ENCODE data around the gene RNF4. TPM values are rescaled to one million over a fixed set of nuclear protein-coding genes. Genes with fewer than 3 reads are reported as not detected.
"Not testable (repeated sequence)": the region's sequence is repeated elsewhere in the genome, so short reads cannot be mapped to it uniquely, and the experiment has no call there.

Gene RNF4, protein sequence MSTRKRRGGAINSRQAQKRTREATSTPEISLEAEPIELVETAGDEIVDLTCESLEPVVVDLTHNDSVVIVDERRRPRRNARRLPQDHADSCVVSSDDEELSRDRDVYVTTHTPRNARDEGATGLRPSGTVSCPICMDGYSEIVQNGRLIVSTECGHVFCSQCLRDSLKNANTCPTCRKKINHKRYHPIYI
- 10 to 100 TPM; 55.4 to 63.2 (median 59.9) TPM for polyA plus RNA-seq (ENCODE audit: insufficient read depth in 1 of 5, insufficient read length in 5 of 5, low replicate concordance in 1 of 5)
- long read RNA-seq, donor 1, partial matches to known transcripts, result 5 of 5 reads
- long read RNA-seq, donor 1, other reads (novel, unspliced or antisense), result 0 of 5 reads
- long read RNA-seq, donor 2, partial matches to known transcripts, result 5 of 17 reads
- long read RNA-seq, donor 2, other reads (novel, unspliced or antisense), result 11 of 17 reads
- long read RNA-seq, donor 3, partial matches to known transcripts, result 0 of 12 reads
- long read RNA-seq, donor 3, other reads (novel, unspliced or antisense), result 10 of 12 reads
- long read RNA-seq, donor 4, partial matches to known transcripts, result 0 of 11 reads
- long read RNA-seq, donor 4, other reads (novel, unspliced or antisense), result 9 of 11 reads
- long read RNA-seq, donor 5, partial matches to known transcripts, result 5 of 32 reads
- long read RNA-seq, donor 5, other reads (novel, unspliced or antisense), result 27 of 32 reads
- long read RNA-seq, donor 6, partial matches to known transcripts, result 0 of 27 reads
- long read RNA-seq, donor 6, other reads (novel, unspliced or antisense), result 27 of 27 reads
- long read RNA-seq, donor 7, partial matches to known transcripts, result 0 of 21 reads
- long read RNA-seq, donor 7, other reads (novel, unspliced or antisense), result 19 of 21 reads
- long read RNA-seq, donor 8, partial matches to known transcripts, result 0 of 7 reads
- long read RNA-seq, donor 8, other reads (novel, unspliced or antisense), result 7 of 7 reads

DNA sequence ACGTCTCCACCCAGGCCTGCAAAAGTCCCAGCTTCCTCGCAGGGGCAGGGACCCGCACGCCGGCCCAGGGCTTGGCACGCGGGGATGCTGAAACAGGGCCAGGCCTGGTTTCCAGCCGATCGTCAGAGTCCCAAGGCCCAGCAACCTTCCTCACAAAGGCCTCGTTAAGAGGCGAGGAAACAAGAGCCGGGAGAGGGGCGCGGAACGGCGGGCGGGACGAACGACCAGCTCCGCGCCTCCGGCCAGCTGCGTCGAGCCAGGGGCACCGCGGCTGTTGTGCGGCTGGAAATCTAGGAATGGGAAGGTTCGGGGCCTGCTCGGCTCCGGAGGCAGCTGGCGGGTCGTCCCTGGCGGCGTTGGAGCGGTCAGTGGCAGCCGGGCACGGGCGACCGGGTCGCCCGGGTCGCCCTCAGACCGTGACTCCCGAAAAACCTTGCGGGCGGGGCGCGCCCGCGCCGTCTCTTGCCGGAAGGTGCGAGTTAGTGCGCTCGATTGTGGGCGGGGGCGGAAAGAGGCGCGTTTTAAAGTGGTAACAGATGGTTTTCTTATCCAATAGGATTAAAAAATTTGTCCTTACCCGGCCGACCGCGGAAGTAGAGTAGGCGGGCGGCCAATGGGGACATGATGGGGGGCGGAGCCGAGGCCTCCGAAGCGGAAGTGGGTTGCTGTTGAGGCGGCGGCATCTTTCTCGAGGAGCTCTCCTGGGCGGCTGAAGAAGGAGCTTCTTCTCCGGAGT is at the start of gene RNF4:
TSS of gene RNF4 (plus strand) at position 651 of the 736 bp plus-strand sequence. CDS start 21,388 bp downstream, outside the sequence.
- peak; percentile 94 to 96 for DNase-seq

DNA sequence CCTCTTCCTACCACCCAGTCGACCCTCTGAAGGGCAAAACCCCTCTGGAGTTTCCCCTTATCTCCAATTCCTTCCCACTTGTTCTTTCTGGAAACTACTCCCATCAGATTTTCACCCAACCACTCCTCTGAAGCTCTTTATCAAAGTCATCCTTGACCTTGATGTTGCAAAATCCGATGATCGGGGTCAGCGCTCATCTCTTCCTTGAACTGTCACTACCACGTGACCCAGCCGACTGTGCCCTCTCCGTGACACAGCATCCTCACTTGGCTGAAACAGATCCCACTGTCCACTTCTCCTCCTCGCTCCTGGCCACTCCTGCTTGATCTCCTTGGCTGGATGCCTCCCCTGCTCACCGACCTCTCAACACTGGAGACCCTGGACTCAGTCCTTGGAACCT is 49.1 kb upstream of the RNF4 start:
- DNase-seq, result no peak

DNA sequence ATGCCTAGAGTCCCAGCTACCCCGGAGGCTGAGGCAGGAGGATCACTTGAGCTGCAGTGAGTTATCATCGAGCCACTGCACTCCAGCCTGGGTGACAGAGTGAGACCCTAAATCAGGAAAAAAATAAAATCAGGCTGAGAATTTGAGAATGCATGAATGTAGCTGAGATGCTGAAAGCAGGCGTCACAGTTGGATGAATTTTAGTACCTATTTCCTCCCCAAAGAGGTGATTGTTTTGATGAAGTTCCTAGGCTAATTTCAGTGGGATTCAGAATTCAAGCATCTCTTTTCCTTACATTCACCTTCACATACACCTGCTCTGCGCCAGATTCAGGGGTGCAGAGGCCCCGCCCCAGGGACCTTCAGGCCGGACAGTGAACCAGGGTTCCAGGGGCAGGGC is 47.0 kb upstream of the RNF4 start:
- no peak for DNase-seq

DNA sequence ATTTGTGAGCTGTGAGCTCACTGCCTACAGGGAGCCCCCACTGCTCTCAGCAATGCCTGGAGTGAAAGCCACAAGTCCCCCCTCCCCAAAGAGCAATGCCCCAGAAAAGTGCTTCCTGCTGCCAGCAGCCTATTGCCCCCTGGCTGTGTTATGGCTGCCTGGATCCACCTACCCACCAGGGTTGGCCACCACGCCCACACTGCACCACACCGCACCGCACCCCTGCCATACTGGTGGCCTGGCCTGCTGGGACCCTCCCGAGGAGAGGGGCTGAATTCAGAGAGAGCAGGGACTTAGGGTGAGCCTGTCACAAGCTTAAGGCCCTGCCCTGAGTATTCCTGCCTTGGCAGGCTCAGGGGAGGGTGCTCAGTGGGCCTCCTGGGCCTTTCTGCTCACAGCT is 45.8 kb upstream of the RNF4 start:
- no peak for DNase-seq

DNA sequence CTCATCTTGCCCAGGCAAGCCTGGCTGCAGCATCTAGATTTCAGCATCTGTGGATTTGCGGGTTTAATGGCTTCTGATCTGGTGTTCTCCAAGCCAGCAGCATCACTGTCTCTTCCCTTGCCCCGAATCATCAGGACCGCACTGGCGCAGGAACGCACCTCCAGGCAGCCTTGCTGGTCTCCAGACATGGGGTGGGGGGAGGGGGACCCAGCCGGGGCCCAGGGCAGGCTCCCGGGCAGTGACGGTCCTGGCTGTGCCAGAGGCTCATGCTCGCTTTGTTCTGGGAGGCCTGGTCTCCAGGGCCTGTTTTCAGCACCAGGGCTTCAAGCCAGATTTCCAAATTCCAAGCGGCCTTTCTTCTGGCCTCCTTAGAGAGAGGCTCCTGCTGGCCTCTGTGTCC is 45.2 kb upstream of the RNF4 start:
- no peak for DNase-seq

DNA sequence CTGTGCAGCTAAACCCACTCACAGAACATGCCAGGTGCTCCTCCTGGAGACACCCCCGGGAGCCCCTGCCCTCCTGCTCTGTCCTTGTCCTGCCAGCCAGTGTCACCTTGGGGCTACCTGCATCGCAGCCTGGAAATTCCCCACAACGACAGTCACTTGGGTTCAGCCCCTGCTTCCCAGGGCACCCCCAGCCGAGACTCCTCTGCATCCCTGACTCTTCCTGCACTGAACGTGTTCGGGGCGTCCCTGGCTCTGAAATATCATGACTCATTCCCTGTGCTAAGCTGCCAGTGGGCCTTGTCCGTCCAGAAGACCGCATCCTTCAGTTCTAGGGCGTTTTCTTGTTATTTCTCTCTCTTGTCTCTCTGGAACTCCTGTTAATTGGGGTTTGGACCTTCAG is 44.3 kb upstream of the RNF4 start:
- no peak for DNase-seq

DNA sequence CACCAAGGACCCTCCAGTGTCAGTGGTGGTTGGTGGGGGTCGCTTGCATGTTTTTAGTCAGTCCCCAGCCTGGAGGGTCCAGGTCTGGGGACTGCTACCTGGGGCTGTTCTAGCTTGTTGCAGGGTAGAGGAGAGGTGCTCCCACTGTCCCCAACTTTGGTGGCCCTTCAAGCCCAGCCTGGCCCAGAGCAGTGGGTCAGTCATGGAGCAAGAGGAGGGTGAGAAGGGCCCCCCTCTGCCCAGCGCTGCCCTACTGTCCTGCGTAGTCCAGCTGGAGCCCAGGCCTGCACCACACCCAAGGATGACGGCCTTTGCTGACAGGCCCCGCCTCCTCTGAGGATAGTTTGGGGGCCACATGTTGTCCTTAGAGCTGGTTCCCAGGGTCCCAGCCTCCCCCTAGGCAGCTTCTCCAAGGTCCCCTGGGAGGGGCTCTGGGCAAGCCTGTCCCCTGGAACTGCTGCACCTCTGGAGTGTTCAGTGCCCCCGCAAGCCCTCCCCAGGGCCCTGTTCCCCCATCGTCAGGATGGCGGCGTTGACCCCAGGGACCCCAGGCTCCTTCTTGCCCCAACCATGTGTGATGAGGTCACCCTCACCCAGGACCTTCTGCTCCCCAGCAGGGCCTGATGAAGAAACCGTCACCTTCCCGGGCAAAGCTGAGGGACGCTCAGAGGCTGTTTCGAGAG is 43.4 kb upstream of the RNF4 start:
- no peak for DNase-seq

DNA sequence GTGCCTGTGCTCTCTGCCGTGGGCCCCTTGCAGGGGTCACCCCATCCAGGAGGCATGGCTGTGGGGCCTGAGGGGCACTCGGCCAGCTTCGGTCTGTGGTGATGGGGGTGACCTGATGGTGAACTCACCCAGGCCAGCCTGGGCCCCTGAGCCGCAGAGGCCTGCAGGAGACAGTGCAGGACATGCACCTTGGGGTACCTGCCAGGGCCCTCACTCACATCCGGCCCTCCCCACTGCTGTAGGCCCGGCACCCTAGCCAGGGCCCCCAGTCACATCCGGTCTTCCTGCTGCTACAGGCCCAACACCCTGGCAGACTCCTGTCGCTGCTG is 42.9 kb upstream of the RNF4 start:
- DNase-seq, result no peak

DNA sequence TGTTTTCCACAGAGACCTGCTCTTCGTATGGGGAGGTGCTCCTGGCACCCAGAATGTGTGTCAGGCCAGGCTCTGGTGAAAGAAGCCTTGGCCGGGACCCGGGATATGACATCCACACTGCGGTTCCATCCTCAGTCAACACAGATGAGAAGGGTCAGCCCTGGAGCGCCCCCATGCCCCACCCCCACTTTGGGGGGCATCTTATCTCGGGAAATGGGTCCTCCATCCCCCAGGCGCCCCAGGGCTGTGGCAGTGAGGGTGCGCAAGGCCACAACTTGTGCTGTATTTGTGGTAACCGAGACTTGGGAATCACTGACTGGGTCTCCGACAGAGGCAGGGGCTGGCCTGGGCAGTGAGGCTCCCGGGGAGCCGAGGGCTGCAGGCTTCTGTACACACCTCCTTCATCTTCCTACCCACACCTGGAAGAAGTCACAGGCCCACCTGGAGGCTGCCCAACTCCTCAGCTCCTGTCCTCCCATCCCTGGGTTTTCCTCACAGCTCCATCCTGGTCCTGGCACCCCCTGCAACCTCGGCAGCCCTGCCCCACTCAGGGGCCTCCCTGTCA is 42.1 kb upstream of the RNF4 start:
- no peak for DNase-seq

DNA sequence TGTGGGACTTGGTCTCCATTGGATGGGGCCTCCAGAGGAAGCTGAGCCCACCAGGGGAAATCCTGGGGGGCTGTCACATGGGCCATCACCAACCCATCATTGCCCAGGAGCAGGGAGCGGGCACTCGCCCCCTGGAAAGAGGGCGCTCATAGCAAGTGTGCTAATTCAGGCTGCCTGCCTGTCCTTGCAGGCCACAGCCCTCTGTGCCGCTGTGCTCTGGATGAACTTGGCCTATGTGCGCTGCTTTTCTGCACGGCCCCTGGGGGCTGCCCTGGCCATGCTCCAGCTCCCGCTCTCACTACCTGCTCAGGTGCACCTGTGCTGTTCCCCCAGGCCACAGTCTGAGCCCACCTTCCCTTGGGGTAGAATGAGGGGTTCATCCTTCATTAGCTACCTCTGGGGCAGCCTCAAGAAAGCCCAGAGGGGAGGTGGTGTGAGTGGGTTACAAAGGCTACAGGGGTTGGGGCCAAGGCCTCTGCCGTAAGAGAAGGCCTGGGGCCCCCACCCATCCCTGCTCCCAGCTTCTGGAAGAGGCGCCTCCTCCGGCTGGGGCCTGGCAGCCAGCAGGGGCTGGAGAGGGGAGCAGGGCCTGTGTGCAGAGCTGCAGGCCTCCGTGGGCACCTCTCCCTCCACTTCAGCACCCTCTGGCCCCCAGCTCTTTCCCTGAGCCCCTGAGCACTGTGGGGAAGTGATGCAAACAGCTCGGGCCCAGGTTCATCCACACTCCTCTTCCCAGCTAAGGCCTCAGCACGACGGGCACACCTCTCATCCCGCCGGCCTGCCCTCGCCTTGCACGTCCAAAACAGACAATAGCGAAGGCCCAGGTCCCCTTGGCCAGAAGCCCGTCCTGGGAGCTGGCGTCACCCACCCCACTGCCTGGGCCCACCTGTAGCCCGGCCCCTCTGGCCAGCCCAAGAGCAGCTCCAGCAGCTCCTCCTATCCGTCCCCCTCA is 41.2 kb upstream of the RNF4 start:
- DNase-seq, result no peak

DNA sequence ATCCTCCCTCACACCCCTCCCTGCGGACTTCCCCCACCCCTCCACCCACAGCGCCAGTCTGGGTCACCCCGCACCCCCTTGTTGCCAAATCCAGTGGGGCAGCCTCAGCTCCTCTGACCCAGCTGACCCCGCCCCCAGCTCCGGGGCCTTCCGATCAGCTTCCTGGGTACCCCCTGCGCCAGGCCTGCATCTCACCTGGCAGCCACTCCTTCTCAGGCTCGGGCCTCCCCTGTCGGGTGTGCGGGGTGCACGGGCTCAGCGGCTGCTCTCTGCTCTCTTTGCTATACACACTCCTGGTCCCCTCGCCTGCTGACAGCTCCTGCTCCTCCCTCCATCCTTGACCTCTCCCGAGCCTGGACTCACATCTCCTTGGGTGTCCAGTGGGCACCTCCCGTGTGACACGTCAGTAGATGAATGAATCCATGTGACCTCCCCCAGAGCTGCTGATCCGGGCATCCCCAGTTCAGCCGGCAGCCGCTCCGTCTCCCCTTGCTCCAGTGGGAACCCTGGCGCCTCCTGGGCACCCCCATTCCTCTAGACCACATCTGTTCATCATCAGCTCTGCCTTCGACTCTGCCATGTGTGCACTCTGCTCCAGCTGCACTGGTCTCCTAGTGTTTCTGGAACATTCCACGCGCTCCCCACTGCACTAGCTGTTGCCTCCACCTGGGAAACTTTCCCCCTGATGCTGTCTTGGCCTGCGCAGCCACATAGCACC is 40.3 kb upstream of the RNF4 start:
- no peak for DNase-seq

DNA sequence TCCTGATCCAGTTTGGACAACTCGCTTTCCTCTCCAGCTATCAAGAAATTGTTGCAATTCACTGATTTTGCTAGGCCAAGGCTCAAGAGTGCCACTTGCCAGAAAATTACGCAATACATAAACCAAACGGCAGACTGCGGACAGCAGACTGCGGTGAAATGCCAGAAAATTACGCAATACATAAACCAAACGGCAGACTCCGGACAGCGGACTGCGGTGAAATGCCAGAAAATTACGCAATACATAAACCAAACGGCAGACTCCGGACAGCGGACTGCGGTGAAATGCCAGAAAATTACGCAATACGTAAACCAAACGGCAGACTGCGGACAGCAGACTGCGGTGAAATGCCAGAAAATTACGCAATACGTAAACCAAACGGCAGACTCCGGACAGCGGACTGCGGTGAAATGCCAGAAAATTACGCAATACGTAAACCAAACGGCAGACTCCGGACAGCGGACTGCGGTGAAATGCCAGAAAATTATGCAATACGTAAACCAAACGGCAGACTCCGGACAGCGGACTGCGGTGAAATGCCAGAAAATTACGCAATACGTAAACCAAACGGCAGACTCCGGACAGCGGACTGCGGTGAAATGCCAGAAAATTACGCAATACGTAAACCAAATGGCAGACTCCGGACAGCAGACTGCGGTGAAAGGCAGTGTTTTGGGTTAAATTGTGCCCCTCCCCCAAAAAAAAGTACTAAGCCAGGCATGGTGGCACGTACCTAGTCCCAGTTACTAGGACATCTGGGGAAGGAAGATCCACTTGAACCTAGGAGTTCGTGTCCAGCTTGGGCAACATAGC is 38.8 kb upstream of the RNF4 start:
- not testable (repeated sequence) for DNase-seq

DNA sequence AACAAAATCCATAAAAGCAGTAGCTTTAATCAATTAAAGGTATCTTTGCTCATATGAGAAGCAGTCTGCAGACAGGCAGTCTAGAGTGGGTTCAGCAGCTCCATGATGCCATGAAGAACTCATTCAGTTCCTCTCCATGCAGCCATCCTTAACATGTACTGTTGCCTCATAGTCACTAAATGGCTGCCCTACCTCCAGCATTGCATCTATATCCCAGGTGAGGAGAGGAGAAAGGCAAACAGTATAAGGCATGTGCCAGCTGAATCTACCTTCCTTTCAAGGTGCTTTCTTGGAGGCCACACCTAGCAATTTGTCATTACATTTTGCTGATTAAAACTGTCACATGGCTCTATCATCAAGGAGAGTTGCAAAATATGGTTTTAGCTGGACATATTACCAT is 36.9 kb upstream of the RNF4 start:
- no peak for DNase-seq

DNA sequence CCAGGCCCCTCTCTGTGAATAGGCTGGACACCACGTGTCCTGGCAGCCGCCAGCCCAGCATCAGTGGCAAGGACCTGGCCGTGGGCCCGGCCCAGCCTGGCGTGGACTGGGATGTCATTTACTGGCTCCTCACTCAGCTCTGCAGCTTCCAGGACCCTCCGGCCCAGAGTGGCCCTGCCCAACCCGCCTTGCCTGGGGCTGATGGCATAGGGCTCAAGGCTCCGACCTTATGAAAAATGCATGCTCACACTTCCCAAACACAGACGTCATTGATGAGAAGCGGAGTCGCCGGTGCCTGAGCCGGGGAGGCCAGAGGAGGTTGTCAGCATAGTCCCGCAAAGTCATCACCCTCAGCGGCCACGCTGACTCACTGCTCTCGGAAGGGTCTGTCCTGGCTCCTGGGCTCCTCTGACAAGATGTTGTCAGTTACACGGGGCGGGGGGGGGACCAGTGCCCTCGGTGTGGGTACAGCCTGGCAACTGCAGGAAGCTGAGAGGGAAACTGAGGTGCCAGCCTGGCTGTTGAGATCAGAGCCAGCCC is 35.8 kb upstream of the RNF4 start:
- no peak for DNase-seq

DNA sequence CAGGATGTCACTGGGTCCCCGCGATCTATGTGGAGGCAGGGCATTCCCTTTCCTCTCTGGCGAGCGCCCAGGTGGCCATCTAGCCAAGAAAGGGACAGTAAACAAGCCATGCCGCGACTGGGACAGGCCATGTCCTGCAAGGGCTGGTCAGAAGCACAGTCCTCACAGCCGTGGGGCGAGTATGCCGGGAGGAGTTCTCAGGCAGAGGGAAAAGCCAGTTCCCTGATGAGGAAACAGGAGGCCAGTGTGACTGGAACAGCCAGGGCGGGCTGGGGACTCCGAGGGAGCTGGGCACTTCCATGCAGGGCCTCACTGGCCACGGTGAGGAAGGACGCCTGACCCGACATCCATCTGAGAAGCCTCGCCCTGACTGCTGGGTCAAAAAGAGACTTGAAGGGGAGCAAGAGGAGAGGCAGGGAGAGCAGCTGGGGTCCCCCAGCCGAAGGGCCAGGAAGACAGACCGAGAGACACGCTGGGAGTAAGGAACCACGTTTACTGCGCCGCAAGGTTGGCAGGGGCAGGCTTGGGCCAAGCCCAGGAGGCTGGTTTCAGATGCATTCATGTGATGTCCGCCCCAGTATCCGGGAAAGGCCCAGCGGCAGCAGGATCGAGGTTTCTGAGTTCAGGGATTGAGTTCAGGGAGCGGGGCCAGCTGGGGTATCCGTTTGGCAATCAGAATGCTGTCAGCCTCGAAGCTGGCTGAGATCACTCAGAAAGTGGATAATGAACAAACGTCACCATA is 35.1 kb upstream of the RNF4 start:
- no peak for DNase-seq

DNA sequence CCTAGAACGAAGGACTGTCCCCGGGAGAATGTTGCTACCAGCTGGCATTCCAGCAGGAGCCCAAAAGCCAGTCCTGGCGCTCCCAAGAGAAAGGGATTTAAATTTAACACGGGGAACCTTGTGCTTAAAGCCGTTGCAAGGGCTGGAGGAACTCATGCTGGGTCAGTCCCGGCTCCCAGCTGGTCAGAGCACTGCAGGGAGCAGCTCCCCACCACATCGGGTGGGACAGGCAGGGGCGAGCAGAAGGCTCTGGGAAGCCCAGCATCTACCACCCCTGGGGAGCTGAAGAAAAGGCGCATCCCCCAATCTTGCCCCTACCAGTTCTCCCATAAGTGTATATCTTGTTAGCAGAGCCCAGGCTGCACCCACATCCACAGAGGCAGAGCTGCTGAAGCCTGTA is 34.5 kb upstream of the RNF4 start:
- no peak for DNase-seq

DNA sequence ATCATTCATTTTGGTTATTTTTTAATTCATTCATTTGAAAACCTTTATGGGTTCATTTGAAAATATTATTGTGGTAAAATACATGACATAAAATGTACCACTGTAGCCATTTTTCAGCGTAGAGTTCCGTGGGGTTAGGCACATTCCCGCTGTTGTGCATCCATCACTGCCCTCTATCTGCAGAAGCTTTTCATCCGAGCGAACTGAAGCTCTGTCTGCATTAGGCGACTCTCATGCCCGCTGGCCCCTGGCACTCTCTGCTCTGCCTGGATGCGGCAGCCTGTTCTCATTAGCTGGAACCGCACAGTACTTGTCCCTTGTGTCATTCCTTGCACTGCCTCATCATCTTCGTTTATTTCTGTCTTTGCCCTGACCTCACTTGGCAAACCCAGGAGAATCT is 32.6 kb upstream of the RNF4 start:
- DNase-seq, result no peak
